Measurements from ENCODE around the gene TMEM109. TPM values are rescaled to one million over a fixed set of nuclear protein-coding genes. Genes with fewer than 3 reads are reported as not detected.

TMEM109 gene
- total and polyA plus RNA-seq, 9 of the 15 experiments (the other 6 are each of a cell fraction or from before 2014, with no cell fraction given): 9.2 to 71.3 (median 30.5) TPM

DNA sequence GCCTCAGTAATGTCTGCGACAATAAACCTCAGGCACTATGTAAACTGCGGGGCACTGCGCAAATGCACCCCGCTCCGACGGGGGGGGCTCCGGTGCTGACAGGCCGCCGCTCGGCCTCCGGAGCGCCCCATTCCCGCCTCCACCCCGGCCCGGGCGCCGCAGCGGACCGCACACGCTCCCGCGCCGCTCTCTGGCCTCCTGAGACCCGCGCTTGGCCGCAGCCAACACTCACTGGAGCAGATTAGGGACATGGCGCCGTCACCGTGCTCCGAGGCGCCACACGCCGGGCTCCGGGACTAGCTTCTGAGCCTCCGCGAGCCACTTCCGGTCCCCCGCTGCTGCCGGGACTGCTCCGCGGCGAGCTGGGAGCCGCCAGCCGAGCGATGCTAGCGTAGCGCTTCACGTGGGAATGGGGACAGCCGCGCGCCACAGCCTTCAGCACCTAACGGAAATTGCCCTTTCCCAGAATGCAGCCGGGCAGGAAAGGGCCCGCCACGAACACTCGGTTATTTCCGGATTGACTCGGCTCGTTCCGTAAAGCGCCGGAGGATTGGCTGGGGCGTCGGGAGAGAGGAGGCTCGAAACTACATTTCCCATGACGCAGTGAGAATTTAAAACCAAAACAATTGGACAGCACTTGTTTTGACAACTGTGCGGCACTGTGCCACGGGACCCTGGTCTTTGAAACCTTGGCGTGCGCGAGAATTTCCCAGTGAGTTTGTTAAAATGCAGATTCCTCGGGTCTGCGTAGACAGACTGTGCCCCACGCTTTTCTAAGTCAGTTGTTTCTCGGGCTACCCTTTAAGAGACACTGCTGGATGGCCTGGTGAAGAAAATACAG lies 7.6 kb upstream of the TMEM109 start, which contains the start of gene PRPF19 (continued):
- TF ChIP-seq ZBTB1 (CRISPR knock-in tag; IDR thresholded peaks at IDR 0.05; ENCODE audit: borderline replicate concordance, low read depth): peak; percentile 83; the same call in 1 of the 2 replicates
- TF ChIP-seq, protein P1, sequence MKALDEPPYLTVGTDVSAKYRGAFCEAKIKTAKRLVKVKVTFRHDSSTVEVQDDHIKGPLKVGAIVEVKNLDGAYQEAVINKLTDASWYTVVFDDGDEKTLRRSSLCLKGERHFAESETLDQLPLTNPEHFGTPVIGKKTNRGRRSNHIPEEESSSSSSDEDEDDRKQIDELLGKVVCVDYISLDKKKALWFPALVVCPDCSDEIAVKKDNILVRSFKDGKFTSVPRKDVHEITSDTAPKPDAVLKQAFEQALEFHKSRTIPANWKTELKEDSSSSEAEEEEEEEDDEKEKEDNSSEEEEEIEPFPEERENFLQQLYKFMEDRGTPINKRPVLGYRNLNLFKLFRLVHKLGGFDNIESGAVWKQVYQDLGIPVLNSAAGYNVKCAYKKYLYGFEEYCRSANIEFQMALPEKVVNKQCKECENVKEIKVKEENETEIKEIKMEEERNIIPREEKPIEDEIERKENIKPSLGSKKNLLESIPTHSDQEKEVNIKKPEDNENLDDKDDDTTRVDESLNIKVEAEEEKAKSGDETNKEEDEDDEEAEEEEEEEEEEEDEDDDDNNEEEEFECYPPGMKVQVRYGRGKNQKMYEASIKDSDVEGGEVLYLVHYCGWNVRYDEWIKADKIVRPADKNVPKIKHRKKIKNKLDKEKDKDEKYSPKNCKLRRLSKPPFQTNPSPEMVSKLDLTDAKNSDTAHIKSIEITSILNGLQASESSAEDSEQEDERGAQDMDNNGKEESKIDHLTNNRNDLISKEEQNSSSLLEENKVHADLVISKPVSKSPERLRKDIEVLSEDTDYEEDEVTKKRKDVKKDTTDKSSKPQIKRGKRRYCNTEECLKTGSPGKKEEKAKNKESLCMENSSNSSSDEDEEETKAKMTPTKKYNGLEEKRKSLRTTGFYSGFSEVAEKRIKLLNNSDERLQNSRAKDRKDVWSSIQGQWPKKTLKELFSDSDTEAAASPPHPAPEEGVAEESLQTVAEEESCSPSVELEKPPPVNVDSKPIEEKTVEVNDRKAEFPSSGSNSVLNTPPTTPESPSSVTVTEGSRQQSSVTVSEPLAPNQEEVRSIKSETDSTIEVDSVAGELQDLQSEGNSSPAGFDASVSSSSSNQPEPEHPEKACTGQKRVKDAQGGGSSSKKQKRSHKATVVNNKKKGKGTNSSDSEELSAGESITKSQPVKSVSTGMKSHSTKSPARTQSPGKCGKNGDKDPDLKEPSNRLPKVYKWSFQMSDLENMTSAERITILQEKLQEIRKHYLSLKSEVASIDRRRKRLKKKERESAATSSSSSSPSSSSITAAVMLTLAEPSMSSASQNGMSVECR (CRISPR knock-in tag; IDR thresholded peaks at IDR 0.05): peak; percentile 92
- TF ChIP-seq KDM5B (IDR thresholded peaks at IDR 0.05; ENCODE audit: insufficient replicate concordance, low read depth, low read length): peak; percentile 84
- peak; percentile 95 for TF ChIP-seq EP400 (IDR thresholded peaks at IDR 0.05)
- peak; percentile 63 for TF ChIP-seq CHD1 (IDR thresholded peaks at IDR 0.05; ENCODE audit: low read length)
- TF ChIP-seq, protein P2, sequence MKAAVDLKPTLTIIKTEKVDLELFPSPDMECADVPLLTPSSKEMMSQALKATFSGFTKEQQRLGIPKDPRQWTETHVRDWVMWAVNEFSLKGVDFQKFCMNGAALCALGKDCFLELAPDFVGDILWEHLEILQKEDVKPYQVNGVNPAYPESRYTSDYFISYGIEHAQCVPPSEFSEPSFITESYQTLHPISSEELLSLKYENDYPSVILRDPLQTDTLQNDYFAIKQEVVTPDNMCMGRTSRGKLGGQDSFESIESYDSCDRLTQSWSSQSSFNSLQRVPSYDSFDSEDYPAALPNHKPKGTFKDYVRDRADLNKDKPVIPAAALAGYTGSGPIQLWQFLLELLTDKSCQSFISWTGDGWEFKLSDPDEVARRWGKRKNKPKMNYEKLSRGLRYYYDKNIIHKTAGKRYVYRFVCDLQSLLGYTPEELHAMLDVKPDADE (conservative IDR thresholded peaks at IDR 0.05; ENCODE audit: control insufficient read depth, low read depth, low read length): peak; percentile 79
- peak; percentile 80 for TF ChIP-seq TAF9B (IDR thresholded peaks at IDR 0.05; ENCODE audit: partially characterized antibody)
- peak; percentile 93 for TF ChIP-seq HCFC1 (IDR thresholded peaks at IDR 0.05; ENCODE audit: low read depth, low read length)
- TF ChIP-seq ETV6 (IDR thresholded peaks at IDR 0.05; ENCODE audit: borderline replicate concordance in 1 of 2, low read depth in 2 of 2, low read length in 1 of 2): no peak
- TF ChIP-seq ETV6 (CRISPR knock-in tag; IDR thresholded peaks at IDR 0.05; ENCODE audit: borderline replicate concordance): peak; percentile 90; the same call in 1 of the 2 replicates
- TF ChIP-seq KDM2B (CRISPR knock-in tag; IDR thresholded peaks at IDR 0.05): 0 out of 2 replicates have a peak, but pooled peaks have one; percentile 36
- TF ChIP-seq HDAC1 (IDR thresholded peaks at IDR 0.05): peak in 1 of 2 experiments; percentile 92; a peak in 2 of 4 replicates
- peak; percentile 42 to 52; a peak in 3 of 4 replicates for TF ChIP-seq SIX5 (IDR thresholded peaks at IDR 0.05; ENCODE audit: borderline replicate concordance in 1 of 2, insufficient read depth in 1 of 2, low read depth in 1 of 2, low read length in 2 of 2)
- TF ChIP-seq MXI1 (IDR thresholded peaks at IDR 0.05; ENCODE audit: low read depth, low read length): peak; percentile 44; the same call in 1 of the 2 replicates
- TF ChIP-seq, protein P3, sequence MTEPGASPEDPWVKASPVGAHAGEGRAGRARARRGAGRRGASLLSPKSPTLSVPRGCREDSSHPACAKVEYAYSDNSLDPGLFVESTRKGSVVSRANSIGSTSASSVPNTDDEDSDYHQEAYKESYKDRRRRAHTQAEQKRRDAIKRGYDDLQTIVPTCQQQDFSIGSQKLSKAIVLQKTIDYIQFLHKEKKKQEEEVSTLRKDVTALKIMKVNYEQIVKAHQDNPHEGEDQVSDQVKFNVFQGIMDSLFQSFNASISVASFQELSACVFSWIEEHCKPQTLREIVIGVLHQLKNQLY (CRISPR knock-in tag; conservative IDR thresholded peaks at IDR 0.05): no peak
- peak; percentile 100 for TF ChIP-seq RBFOX2 (IDR thresholded peaks at IDR 0.05; ENCODE audit: low read depth, low read length)
- TF ChIP-seq, protein P4, sequence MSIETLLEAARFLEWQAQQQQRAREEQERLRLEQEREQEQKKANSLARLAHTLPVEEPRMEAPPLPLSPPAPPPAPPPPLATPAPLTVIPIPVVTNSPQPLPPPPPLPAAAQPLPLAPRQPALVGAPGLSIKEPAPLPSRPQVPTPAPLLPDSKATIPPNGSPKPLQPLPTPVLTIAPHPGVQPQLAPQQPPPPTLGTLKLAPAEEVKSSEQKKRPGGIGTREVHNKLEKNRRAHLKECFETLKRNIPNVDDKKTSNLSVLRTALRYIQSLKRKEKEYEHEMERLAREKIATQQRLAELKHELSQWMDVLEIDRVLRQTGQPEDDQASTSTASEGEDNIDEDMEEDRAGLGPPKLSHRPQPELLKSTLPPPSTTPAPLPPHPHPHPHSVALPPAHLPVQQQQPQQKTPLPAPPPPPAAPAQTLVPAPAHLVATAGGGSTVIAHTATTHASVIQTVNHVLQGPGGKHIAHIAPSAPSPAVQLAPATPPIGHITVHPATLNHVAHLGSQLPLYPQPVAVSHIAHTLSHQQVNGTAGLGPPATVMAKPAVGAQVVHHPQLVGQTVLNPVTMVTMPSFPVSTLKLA (conservative IDR thresholded peaks at IDR 0.05): peak; percentile 91 to 94

All from K562 (cell line).